GM12892 (cell line): ENCODE data around the gene SART1.

Source experiments
- POLR2A ChIP-seq: IDR thresholded peaks from 2 replicates; pipeline ENCODE4 v1.6.1; 2011; ENCODE audit warnings: low read depth, low read length, control low read depth
- POLR2AphosphoS5 ChIP-seq: IDR thresholded peaks from 2 replicates; pipeline ENCODE4 v1.6.1; 2011; ENCODE audit warnings: low read depth, low read length, control low read depth

GRCh38 chr11:65958291-65958690 is 3.2 kb upstream of the SART1 start:
- TF ChIP-seq POLR2A (no peak), POLR2AphosphoS5 (no peak)
